GM12878 (cell line): ENCODE results near the gene TLE2. TPM values are rescaled to one million over a fixed set of nuclear protein-coding genes. Genes with fewer than 3 reads are reported as not detected.
A peak's percentile ranks its signal among the peaks of the same experiment; 100 is the strongest.

Experiments used
- BHLHE40 ChIP-seq, 2 experiments: fragments of 450-650 bp in 1 of 2; IDR thresholded peaks; 2 replicates each; pipeline ENCODE4 v1.6.1; 2011 to 2017; ENCODE audit warnings: low read depth in 2 of 2, borderline replicate concordance in 1 of 2, improper control_type of control experiment in 1 of 2, low read length in 1 of 2, mild to moderate bottlenecking in 1 of 2
- CREB1 ChIP-seq: IDR thresholded peaks from 2 replicates; pipeline ENCODE4 v1.6.1; 2012; ENCODE audit warnings: low read depth, mild to moderate bottlenecking, inconsistent platforms
- ELK1 ChIP-seq: IDR thresholded peaks from 2 replicates; pipeline ENCODE4 v1.6.1; 2012; ENCODE audit warnings: low read depth, low read length, improper control_type of control experiment
- EP300 ChIP-seq, 2 experiments: fragments of 150-350 bp in 1 of 2; IDR thresholded peaks; 2 replicates each; pipeline ENCODE4 v1.6.1; 2011 to 2012; ENCODE audit warnings: low read depth in 2 of 2, low read length in 2 of 2, borderline replicate concordance in 1 of 2, improper control_type of control experiment in 1 of 2, inconsistent platforms in 1 of 2; ENCODE audit not compliant: control insufficient read depth in 1 of 2
- EZH2 ChIP-seq: IDR thresholded peaks from 2 replicates; pipeline ENCODE4 v1.6.1; 2012; ENCODE audit warnings: low read depth, mild to moderate bottlenecking, control low read depth, inconsistent platforms, low read length, borderline replicate concordance; ENCODE audit not compliant: control insufficient read depth
- GATAD2B ChIP-seq: fragments of 450-650 bp; conservative IDR thresholded peaks from 2 replicates; pipeline ENCODE4 v1.6.1; 2017; ENCODE audit warnings: low read depth, mild to moderate bottlenecking, moderate library complexity
- IRF4 ChIP-seq: IDR thresholded peaks from 2 replicates; pipeline ENCODE4 v1.6.1; 2011; ENCODE audit warnings: low read depth, low read length
- RAD51 ChIP-seq: fragments of 450-650 bp; IDR thresholded peaks from 2 replicates; pipeline ENCODE4 v1.6.1; 2016; ENCODE audit warnings: moderate library complexity, mild to moderate bottlenecking, inconsistent platforms
- RUNX3 ChIP-seq: IDR thresholded peaks from 2 replicates; pipeline ENCODE4 v1.6.1; 2012; ENCODE audit warnings: low read length, inconsistent platforms
- SREBF2 ChIP-seq: IDR thresholded peaks from 2 replicates; pipeline ENCODE4 v1.6.1; 2012; ENCODE audit warnings: mild to moderate bottlenecking, low read length
- TAF1 ChIP-seq: IDR thresholded peaks from 2 replicates; pipeline ENCODE4 v1.6.1; 2011; ENCODE audit warnings: mild to moderate bottlenecking, low read depth, low read length, borderline replicate concordance
- TBL1XR1 ChIP-seq: IDR thresholded peaks from 2 replicates; pipeline ENCODE4 v1.6.1; 2012; ENCODE audit warnings: low read depth, low read length, improper control_type of control experiment
- ZBTB11 ChIP-seq: fragments of 450-650 bp; formaldehyde crosslinking; IDR thresholded peaks from 2 replicates; pipeline ENCODE4 v1.5.0; 2022; ENCODE audit warnings: mild to moderate bottlenecking, missing genetic modification characterization
- ZBTB40 ChIP-seq: fragments of 450-650 bp; IDR thresholded peaks from 2 replicates; pipeline ENCODE4 v1.6.1; 2016; ENCODE audit warnings: mild to moderate bottlenecking, moderate library complexity, borderline replicate concordance
- polyA plus RNA-seq, 11 experiments: library from polyadenylated mRNA; depleted of rRNA in 4 of 11; unstranded in 6 of 11; stranded (reverse) in 5 of 11; fragments of >200 nt; fragmentation: Nextera tagmentation in 4 of 11; fragmentation: Illumina TruSeq in 1 of 11; extraction: Ambion mirVana in 4 of 11; extraction: Trizol in 1 of 11; gene quantifications; 1 replicate in 1 of 11; 2 replicates in 10 of 11; pipeline versions ENCODE4 v1.2.1 to v1.2.3, GENCODE V29; 2011 to 2016; ENCODE audit warnings: inconsistent platforms in 2 of 11, missing spikeins in 2 of 11, low read depth in 1 of 11
- total RNA-seq, 4 experiments: library from RNA; depleted of rRNA in 3 of 4; stranded (reverse); fragments of >200 nt in 3 of 4; fragmentation: Illumina TruSeq in 1 of 4; extraction: Trizol in 1 of 4; gene quantifications; 2 replicates each; pipeline versions ENCODE4 v1.2.1 to v1.2.3, GENCODE V29; 2013 to 2021
- TF ChIP-seq, protein P1 (sequence below): fragments of 450-650 bp; IDR thresholded peaks from 2 replicates; pipeline ENCODE4 v1.6.1; 2017; ENCODE audit warnings: mild to moderate bottlenecking, moderate library complexity

Gene TLE2
- total and polyA plus RNA-seq, 10 of the 15 experiments (the other 5 are each of a cell fraction or from before 2014, with no cell fraction given) = 0.05 to 0.21 (median 0.11) TPM; not detected in 5

DNA sequence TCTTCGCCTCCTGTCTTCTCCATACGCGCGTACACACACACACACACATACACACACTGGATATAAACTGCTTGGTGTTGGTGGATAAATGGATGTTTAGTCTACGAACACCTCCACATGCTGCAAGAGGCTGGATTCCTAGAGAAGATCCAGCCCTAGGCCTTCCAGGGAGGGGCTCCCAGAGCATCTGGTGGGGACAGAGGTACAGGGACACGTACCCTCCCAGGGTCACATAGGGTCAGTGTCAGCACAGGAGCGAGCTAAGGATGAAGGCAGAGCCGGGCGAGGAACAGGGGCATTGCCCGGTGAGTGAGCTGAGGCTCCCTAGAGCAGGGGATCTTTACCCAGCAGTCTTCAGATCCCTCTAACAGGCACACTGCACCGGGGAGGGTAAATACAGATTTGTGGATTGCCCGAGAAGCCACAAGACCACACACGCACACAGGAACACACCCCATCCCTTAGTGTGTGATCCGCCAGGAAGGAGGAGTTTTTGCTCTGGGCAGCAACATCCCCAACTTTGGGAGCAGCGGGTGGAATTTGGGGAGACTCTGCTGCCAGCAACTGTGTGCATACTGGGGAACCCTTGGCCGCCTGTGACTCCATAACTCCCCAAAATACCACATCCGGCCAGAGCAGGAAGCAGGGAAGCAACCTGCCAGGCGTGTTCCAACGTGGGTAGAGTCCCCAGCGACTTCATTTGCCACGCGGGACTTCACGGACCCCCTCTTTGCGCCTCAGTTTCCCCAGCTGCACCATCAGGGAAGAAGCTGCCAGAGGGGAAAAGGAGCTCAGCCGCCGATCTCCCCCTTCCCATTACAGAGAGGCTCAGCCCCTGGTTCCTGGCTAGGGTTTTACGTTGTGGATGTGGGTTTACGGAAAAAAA, 5.8 kb upstream of the TLE2 start (continued):
- TF ChIP-seq ZBTB40 (peak; percentile 73), RAD51 (no peak), EP300 (IDR thresholded peaks at IDR 0.05; ENCODE audit: borderline replicate concordance in 1 of 2, control insufficient read depth in 1 of 2, low read depth in 2 of 2, low read length in 2 of 2) (no peak), BHLHE40 (IDR thresholded peaks at IDR 0.05; ENCODE audit: borderline replicate concordance in 1 of 2, low read depth in 2 of 2, low read length in 1 of 2) (no peak; a peak in 1 of 4 replicates), TAF1 (0 out of 2 replicates have a peak, but pooled peaks have one; percentile 23), IRF4 (no peak), ELK1 (no peak), CREB1 (no peak), EZH2 (no peak), ZBTB11 (no peak), TBL1XR1 (no peak), GATAD2B (peak; percentile 69), SREBF2 (no peak), RUNX3 (peak; percentile 86)
- TF ChIP-seq, protein P1, sequence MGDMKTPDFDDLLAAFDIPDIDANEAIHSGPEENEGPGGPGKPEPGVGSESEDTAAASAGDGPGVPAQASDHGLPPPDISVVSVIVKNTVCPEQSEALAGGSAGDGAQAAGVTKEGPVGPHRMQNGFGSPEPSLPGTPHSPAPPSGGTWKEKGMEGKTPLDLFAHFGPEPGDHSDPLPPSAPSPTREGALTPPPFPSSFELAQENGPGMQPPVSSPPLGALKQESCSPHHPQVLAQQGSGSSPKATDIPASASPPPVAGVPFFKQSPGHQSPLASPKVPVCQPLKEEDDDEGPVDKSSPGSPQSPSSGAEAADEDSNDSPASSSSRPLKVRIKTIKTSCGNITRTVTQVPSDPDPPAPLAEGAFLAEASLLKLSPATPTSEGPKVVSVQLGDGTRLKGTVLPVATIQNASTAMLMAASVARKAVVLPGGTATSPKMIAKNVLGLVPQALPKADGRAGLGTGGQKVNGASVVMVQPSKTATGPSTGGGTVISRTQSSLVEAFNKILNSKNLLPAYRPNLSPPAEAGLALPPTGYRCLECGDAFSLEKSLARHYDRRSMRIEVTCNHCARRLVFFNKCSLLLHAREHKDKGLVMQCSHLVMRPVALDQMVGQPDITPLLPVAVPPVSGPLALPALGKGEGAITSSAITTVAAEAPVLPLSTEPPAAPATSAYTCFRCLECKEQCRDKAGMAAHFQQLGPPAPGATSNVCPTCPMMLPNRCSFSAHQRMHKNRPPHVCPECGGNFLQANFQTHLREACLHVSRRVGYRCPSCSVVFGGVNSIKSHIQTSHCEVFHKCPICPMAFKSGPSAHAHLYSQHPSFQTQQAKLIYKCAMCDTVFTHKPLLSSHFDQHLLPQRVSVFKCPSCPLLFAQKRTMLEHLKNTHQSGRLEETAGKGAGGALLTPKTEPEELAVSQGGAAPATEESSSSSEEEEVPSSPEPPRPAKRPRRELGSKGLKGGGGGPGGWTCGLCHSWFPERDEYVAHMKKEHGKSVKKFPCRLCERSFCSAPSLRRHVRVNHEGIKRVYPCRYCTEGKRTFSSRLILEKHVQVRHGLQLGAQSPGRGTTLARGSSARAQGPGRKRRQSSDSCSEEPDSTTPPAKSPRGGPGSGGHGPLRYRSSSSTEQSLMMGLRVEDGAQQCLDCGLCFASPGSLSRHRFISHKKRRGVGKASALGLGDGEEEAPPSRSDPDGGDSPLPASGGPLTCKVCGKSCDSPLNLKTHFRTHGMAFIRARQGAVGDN = peak; percentile 56; the same call in 1 of the 2 replicates
